H1 (cell line): ENCODE measurements around the gene AUH. TPM values are rescaled to one million over a fixed set of nuclear protein-coding genes. Genes with fewer than 3 reads are reported as not detected.

ENCODE experiments used
- BCL11A ChIP-seq, 2 experiments: IDR thresholded peaks; one replicate each; pipeline ENCODE4 v1.6.1; 2011; ENCODE audit warnings: low read depth in 2 of 2, low read length in 2 of 2, mild to moderate bottlenecking in 2 of 2
- CHD1 ChIP-seq: IDR thresholded peaks from 2 replicates; pipeline ENCODE4 v1.6.1; 2012; ENCODE audit warnings: low read depth, low read length, improper control_type of control experiment
- CHD7 ChIP-seq: fragments of 300-600 bp; sonication (generic); IDR thresholded peaks from 2 replicates; pipeline ENCODE4 v1.7.1; 2012; ENCODE audit warnings: low read length, moderate library complexity, mild to moderate bottlenecking, inconsistent platforms; ENCODE audit not compliant: insufficient replicate concordance
- CTBP2 ChIP-seq: IDR thresholded peaks from 2 replicates; pipeline ENCODE4 v1.7.0; 2011; ENCODE audit warnings: borderline replicate concordance, mild to moderate bottlenecking, moderate library complexity, mixed read lengths, low read length; ENCODE audit not compliant: insufficient read depth, insufficient read length
- E2F6 ChIP-seq: IDR thresholded peaks from 2 replicates; pipeline ENCODE4 v1.6.1; 2012; ENCODE audit warnings: inconsistent platforms
- KDM1A ChIP-seq: fragments of 200-600, 300-600 bp; sonication (generic); IDR thresholded peaks from 2 replicates; pipeline ENCODE4 v1.7.1; 2016; ENCODE audit warnings: mild to moderate bottlenecking, low read length, borderline replicate concordance
- POLR2A ChIP-seq, 2 experiments: IDR thresholded peaks; 1 replicate in 1 of 2; 2 replicates in 1 of 2; pipeline ENCODE4 v1.6.1; 2011; ENCODE audit warnings: low read depth in 2 of 2, low read length in 2 of 2, mild to moderate bottlenecking in 2 of 2; ENCODE audit errors: control extremely low read depth in 1 of 2
- SIRT6 ChIP-seq: IDR thresholded peaks from one replicate; pipeline ENCODE4 v1.7.1; 2012; ENCODE audit warnings: low read length, inconsistent platforms
- YY1 ChIP-seq: IDR thresholded peaks from 2 replicates; pipeline ENCODE4 v1.6.1; 2011; ENCODE audit warnings: low read depth, mild to moderate bottlenecking, low read length
- polyA plus RNA-seq, 7 experiments: library from polyadenylated mRNA; depleted of rRNA in 3 of 7; stranded (reverse) in 5 of 7; unstranded in 2 of 7; fragments of >200 nt in 5 of 7; fragments of 200-250 nt in 2 of 7; gene quantifications; 1 replicate in 5 of 7; 2 replicates in 1 of 7; 4 replicates in 1 of 7; pipeline versions ENCODE4 v1.2.1 to v1.2.3, GENCODE V29; 2011 to 2013; ENCODE audit warnings: missing spikeins in 2 of 7, mixed read lengths in 2 of 7
- total RNA-seq: library from RNA; stranded (reverse); fragmentation: NEBNext Ultra II Directional; extraction: Animal tissue kit (Norgen Biotek cat#: 25700); gene quantifications from 2 replicates; pipeline ENCODE4 v1.2.1, GENCODE V29; 2021

Gene AUH
- total and polyA plus RNA-seq, 2 of the 8 experiments (the other 6 are each of a cell fraction or from before 2014, with no cell fraction given), result 5.8 to 21.9 TPM

- TF ChIP-seq CHD7, result no peak
- TF ChIP-seq KDM1A, result no peak
- no peak for TF ChIP-seq YY1
- no peak for TF ChIP-seq E2F6
- no peak for TF ChIP-seq CTBP2
- no peak for TF ChIP-seq POLR2A (IDR thresholded peaks at IDR 0.05; ENCODE audit: control extremely low read depth in 1 of 2, low read depth in 2 of 2, low read length in 2 of 2)
- no peak for TF ChIP-seq SIRT6
- no peak for TF ChIP-seq BCL11A (IDR thresholded peaks at IDR 0.05; ENCODE audit: low read depth in 2 of 2, low read length in 2 of 2)
- TF ChIP-seq CHD1, result no peak
Observed at GRCh38 chr9:91222457-91222856, 139.3 kb downstream of the AUH start (continued).
